SIG-M5 treated with dmso at 0.1 percent for 504 hours (cell line): ENCODE measurements around the gene ZFP62.

Experiments used
- DNase-seq: peaks from one replicate; lab custom pipeline; 2025; ENCODE audit not compliant: unreplicated experiment; lab: John Stamatoyannopoulos, UW

Gene ZFP62

GRCh38 chr5:180811623-180812124 lies 49.4 kb downstream of the ZFP62 start:
- no peak for DNase-seq

GRCh38 chr5:180810959-180811622 lies 50.0 kb downstream of the ZFP62 start:
- DNase-seq = peak; percentile 58

- peak; percentile 93 for DNase-seq
Measured at GRCh38 chr5:180810210-180810958, 50.7 kb downstream of the ZFP62 start.

GRCh38 chr5:180809403-180810209 lies 51.5 kb downstream of the ZFP62 start:
- DNase-seq = peak; percentile 90

- DNase-seq = no peak
Measured at GRCh38 chr5:180808461-180809000, 52.5 kb downstream of the ZFP62 start.

GRCh38 chr5:180807654-180808414 lies 53.2 kb downstream of the ZFP62 start:
- DNase-seq = no peak

GRCh38 chr5:180807046-180807445 lies 54.0 kb downstream of the ZFP62 start:
- no peak for DNase-seq

GRCh38 chr5:180806351-180807011 lies 54.6 kb downstream of the ZFP62 start:
- peak; percentile 26 for DNase-seq

- no peak for DNase-seq
Measured at GRCh38 chr5:180804129-180804618, 56.9 kb downstream of the ZFP62 start.

- peak; percentile 95 for DNase-seq
Measured at GRCh38 chr5:180803181-180804128, 57.6 kb downstream of the ZFP62 start.

GRCh38 chr5:180802325-180803180 lies 58.5 kb downstream of the ZFP62 start, which contains the start of gene MGAT1:
Gene MGAT1 (minus strand): TSS chr5:180802806. CDS start chr5:180792971, 9,835 bp downstream.
- DNase-seq = peak; percentile 88

- DNase-seq = no peak
Measured at GRCh38 chr5:180801596-180802324, 59.3 kb downstream of the ZFP62 start.

GRCh38 chr5:180799902-180800801 lies 60.9 kb downstream of the ZFP62 start:
- DNase-seq = no peak

GRCh38 chr5:180799194-180799593 lies 61.9 kb downstream of the ZFP62 start:
- no peak for DNase-seq

- DNase-seq = no peak
Measured at GRCh38 chr5:180798193-180798592, 62.9 kb downstream of the ZFP62 start.
